ENCODE results near the gene HNRNPU.

HNRNPU gene

DNA sequence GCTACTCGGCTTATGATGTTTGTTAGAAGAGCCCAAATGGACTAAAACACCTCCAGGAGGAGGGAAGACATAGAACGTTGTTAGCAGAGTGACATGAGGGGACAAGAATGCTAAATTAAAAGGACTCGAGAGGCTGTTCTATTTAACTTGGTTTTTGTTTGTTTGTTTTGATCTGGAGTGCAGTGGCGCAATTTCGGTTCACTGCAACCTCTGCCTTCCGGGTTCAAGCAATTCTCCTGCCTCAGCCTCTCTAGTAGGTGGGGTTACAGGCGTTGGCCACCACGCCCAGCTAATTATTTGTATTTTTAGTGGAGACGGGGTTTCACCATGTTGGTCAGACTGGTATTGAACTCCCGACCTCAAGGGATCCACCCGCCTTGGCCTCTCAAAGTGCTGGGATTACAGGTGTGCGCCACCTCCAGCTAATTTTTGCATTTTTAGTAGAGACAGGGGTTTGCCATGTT lies 5.1 kb upstream of the HNRNPU start:
- Mint-ChIP-seq H3K9me3 (no peaks in the 10 kb centered on the region), H3K4me3 (no peak overlapping the region), H3K27me3 (ENCODE audit: low read depth) (no peaks in the 10 kb centered on the region), H3K27ac (no peak overlapping the region), H3K36me3 (ENCODE audit: low read depth) (no peaks in the 10 kb centered on the region), H3K4me1 (ENCODE audit: low read depth) (peaks cover 17% of the 10 kb centered on the region)
- no peak for DNase-seq (ENCODE audit: low spot score)

DNA sequence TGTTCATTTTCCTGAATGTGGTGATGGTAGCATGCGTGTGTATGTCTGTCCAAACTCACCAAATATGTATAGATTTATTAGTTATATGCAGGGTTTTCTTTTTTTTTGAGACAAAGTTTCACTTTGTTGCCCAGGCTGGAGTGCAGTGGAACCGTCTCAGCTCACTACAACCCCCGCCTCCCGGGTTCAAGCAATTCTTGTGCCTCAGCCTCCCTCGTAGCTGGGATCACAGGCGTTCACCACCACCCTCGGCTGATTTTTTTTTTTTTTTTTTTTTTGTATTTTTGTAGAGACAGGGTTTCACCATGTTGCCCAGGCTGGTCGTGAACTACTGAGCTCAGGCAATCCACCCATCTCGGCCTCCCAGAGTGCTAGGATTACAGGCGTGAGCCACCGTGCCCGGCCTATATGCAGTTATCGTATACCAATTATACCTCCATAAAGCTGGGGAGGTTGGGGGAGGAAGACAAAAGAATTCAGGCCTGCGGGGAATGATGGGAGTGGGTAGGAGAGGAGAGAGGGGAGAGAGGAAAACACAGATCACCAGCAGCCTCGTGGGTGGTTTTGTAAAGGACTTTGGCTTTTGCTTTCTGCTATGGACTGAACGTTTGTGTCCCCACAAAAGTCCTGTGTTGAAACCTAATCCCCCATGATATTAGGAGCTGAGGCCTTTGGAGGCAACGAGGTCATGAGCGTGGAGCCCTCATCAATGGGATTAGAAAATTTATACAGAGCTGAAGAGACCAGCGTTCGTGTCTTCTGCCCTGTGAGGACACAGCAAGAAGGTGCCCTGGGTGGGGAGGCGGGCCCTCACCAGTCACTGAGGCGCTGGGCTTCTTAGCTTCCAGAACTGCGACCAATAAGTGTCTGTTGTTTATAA lies 4.4 kb upstream of the HNRNPU start:
- Mint-ChIP-seq H3K9me3 (no peaks in the 10 kb centered on the region), H3K4me3 (no peak overlapping the region), H3K27ac (no peak overlapping the region)

DNA sequence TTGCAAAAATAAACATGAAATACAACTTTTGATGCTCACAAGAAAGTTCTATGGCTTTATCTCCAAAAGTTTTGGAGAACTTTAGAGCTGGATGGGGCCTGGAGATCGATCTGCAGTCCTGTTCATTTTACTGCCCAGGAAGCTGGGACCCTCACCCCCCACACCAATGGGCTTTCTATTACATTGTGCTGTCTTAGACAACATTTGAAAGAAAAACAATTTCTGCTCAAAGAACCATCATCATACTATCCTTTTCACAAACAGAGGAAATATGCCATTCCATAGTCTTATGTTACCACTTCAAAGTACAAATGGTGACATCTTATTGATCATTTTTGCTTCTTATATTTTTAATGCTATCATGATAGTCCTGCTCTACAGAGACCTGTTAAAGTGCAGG lies 2.0 kb upstream of the HNRNPU start:
- H3K9me3 Mint-ChIP-seq: no peaks in the 10 kb centered on the region
- peaks cover 18% of the 10 kb centered on the region for H3K36me3 Mint-ChIP-seq (ENCODE audit: low read depth)
- H3K27me3 Mint-ChIP-seq (ENCODE audit: low read depth): no peaks in the 10 kb centered on the region
- peak overlapping the region; percentile 27 for H3K27ac Mint-ChIP-seq
- H3K4me3 Mint-ChIP-seq: no peak overlapping the region
- DNase-seq (ENCODE audit: low spot score): no peak
- H3K4me1 Mint-ChIP-seq (ENCODE audit: low read depth): peaks cover 24% of the 10 kb centered on the region

More for the DNA sequence above, 4.4 kb upstream of the HNRNPU start:
- DNase-seq (ENCODE audit: low spot score): no peak
- Mint-ChIP-seq H3K27me3 (ENCODE audit: low read depth) (no peaks in the 10 kb centered on the region), H3K36me3 (ENCODE audit: low read depth) (peaks cover 4% of the 10 kb centered on the region), H3K4me1 (ENCODE audit: low read depth) (peaks cover 17% of the 10 kb centered on the region)

DNA sequence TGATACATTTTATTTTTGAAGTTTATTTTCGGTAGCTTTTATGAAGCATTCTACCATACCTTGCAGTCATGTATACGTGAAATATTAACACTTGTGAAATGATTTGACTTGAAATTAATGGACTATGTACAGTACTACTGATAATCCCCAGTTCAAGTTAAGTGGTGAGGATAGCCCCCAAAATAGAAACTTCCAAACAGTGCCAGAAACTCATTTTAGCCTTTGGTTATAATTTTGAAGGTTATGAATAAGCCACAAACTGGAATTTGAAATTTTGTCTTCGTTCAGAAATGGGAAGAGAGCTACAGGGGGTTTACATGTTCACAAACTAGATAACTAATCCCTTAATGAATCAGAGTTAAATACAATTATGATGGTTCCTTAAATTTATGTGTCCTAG lies 1.5 kb upstream of the HNRNPU start:
- Mint-ChIP-seq H3K4me3 (peak overlapping the region; percentile 98), H3K27ac (peak overlapping the region; percentile 98), H3K9me3 (no peaks in the 10 kb centered on the region), H3K36me3 (ENCODE audit: low read depth) (peaks cover 23% of the 10 kb centered on the region), H3K27me3 (ENCODE audit: low read depth) (no peaks in the 10 kb centered on the region), H3K4me1 (ENCODE audit: low read depth) (peaks cover 29% of the 10 kb centered on the region)
- no peak for DNase-seq (ENCODE audit: low spot score)

DNA sequence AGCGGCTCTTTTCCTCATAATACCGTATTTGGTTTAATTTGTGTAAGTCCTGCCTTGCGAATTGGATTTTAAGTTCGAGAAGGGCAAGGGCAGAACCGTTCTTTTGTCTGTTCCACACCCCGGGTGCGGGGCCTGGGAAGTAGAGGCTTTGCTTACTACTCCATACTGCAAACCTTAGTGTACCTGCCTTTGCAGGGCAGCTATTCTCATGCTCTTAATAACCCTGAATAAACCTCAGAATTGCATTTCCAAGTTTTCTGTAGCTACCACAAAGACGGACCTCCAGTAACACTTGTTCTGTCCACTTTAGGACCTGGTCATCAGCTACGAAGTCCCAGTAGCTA lies 657 bp upstream of the HNRNPU start:
- no peak for DNase-seq (ENCODE audit: low spot score)
- no peaks in the 10 kb centered on the region for H3K27me3 Mint-ChIP-seq (ENCODE audit: low read depth)
- H3K4me1 Mint-ChIP-seq (ENCODE audit: low read depth): peaks cover 36% of the 10 kb centered on the region
- no peaks in the 10 kb centered on the region for H3K9me3 Mint-ChIP-seq
- peak overlapping the region; percentile 98 for H3K4me3 Mint-ChIP-seq
- peaks cover 32% of the 10 kb centered on the region for H3K36me3 Mint-ChIP-seq (ENCODE audit: low read depth)
- peak overlapping the region; percentile 98 for H3K27ac Mint-ChIP-seq

DNA sequence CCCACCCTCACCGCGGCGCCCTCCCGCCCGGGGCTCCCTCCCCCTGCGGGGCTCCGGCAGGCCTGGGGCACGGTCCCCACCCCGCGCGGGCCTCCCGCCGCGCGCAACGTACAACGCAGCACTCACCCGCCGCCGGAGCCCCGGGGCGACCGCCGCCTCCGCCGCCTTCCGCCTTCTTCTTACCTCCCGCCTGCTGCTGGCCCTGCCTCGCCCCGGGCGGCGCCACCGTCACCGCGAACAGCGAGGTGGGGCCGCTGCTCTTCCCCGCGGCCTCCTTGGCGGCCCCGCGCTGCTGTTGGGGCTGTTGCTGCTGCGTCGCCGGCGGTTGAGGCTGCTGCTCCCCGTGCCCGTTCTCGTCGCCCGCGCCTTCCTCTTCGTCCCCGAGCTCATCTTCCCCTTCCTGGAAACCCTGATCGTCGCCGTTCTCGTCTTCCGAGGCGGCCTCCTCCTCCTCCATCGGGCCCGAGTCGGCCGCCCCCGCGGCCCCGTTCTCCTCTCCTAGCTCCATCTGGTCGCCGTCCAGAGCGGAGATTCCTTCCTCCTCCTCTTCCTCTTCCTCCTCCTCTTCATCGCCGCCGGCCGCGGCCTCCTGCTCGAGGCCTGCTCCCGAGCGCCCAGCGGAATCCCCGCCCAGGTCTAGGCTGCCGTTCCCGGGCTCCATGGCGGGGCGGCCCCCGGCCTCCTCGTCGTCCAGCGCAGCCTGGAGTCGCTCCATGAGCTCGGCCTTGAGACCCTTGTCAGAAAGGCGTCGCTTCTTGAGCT lies 671 bp downstream of the HNRNPU start:
- peaks cover 43% of the 10 kb centered on the region for H3K36me3 Mint-ChIP-seq (ENCODE audit: low read depth)
- peaks cover 45% of the 10 kb centered on the region for H3K4me1 Mint-ChIP-seq (ENCODE audit: low read depth)
- DNase-seq (ENCODE audit: low spot score): no peak
- peak overlapping the region; percentile 98 for H3K27ac Mint-ChIP-seq
- peak overlapping the region; percentile 98 for H3K4me3 Mint-ChIP-seq
- H3K27me3 Mint-ChIP-seq (ENCODE audit: low read depth): no peaks in the 10 kb centered on the region
- no peaks in the 10 kb centered on the region for H3K9me3 Mint-ChIP-seq

DNA sequence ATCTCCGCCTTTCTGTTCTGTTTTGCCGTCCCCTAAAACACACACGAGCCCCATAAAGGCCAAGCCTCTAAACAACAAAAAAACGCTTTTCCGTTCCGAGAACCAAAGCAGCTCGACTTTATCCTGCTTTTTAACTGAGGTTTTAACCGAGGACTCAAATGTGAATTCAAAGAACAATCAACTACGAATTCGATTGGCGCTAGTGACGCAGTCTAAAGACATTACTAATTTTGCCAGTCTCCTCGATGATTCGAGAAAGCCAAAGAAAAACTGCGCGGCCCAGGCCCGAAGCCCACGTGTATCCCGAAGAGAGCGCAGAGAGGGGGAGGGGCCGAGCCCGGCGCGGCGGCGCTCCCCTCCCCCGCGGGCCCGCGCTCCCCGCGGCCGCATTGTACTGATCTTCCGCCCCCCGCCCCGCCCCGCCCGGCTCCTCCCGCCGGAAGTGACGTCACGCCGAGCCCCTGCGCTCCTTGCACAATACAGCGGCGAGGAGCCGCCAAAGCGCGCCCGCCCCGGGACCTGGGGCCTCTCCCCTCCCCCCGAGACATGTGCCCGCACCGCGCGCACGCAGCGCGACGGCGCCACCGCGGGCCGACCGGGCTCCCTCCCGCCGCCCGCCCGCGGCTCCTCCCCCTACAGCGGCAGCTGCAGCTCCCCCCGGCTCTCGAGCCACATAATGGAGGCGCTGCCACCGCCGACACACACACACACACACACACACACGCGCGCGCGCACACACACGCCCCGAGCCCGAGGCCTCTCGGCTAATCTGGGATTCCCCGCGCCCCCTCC lies 1.4 kb downstream of the HNRNPU start:
- peaks cover 50% of the 10 kb centered on the region for H3K36me3 Mint-ChIP-seq (ENCODE audit: low read depth)

DNA sequence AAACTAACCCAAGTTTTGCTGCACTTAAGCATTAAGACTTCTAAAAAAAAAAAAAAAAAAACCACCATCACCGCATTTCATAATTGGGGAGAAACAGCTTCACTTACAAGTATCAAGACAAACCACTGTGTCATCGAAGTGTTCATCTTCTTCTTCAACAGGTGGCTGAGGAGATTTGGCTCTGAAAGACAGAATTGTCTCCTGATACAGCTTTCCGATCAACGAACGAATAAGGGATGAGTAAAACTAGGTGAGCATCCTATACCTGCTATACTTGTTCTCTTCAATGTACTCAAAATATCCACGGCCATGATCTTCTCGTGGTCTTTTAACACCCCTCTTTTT lies 2.0 kb downstream of the HNRNPU start:
- Mint-ChIP-seq H3K27me3 (ENCODE audit: low read depth) (no peaks in the 10 kb centered on the region), H3K27ac (peak overlapping the region; percentile 91), H3K4me1 (ENCODE audit: low read depth) (peaks cover 51% of the 10 kb centered on the region), H3K9me3 (no peaks in the 10 kb centered on the region), H3K4me3 (peak overlapping the region; percentile 89), H3K36me3 (ENCODE audit: low read depth) (peaks cover 55% of the 10 kb centered on the region)
- no peak for DNase-seq (ENCODE audit: low spot score)

More for the DNA sequence above, 1.4 kb downstream of the HNRNPU start:
- H3K27me3 Mint-ChIP-seq (ENCODE audit: low read depth): no peaks in the 10 kb centered on the region
- H3K4me1 Mint-ChIP-seq (ENCODE audit: low read depth): peaks cover 50% of the 10 kb centered on the region
- H3K9me3 Mint-ChIP-seq: no peaks in the 10 kb centered on the region
- peak; percentile 93 for DNase-seq (ENCODE audit: low spot score)
- peak overlapping the region; percentile 89 for H3K4me3 Mint-ChIP-seq
- H3K27ac Mint-ChIP-seq: peak overlapping the region; percentile 91

DNA sequence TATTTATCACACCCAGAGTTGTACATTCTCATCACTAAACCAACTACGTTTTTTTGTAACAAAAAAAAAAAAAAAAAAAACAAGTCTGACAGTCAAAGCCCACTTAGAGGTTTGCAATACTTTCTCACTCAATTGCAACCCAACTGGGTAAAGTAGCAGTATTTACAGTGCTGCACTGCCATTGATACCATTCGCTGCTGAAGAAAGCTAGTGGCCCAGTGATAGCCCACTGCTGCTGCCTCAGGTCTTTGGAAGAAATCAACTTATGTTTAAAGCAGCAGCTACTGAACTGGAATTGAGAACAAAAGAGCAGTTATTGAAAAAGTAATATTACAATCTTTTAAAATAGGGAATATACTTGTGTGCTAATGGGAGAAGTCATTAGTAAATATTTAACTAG lies 2.7 kb downstream of the HNRNPU start:
- Mint-ChIP-seq H3K27me3 (ENCODE audit: low read depth) (no peaks in the 10 kb centered on the region), H3K9me3 (no peaks in the 10 kb centered on the region), H3K4me3 (peak overlapping the region; percentile 89), H3K27ac (peak overlapping the region; percentile 37), H3K36me3 (ENCODE audit: low read depth) (peaks cover 62% of the 10 kb centered on the region), H3K4me1 (ENCODE audit: low read depth) (peaks cover 53% of the 10 kb centered on the region)
- no peak for DNase-seq (ENCODE audit: low spot score)

DNA sequence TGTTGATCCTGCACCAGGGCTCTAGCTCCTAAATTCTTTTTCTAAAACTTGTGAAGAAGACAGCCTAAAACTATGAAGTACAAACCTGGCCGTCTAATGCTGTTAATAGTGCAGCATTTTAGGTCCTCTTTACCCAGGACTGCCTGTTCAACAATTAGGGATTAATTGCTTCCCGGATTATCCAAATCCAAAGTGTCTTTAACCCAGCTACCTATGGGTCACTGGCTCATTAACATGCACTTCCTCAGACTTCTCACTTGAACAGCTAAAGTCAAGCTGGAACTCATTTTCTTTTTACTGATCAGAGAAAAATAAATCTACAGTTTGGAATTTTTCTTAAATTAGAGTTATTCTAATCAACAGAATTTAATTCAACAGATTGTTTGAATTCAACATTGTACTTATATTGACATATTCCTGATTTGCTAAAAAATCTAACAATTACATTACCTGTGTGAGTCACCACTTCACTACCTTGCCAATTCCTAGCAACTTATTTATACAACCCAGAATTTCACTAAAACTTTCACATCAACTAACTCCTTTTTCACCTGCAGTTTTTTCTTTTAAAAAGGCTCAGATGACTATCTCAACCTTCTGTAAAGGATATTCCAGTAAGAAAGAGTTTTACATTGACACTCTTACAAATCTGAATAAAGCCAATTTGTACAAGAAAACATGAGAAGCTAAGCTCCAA lies 3.3 kb downstream of the HNRNPU start:
- Mint-ChIP-seq H3K27me3 (ENCODE audit: low read depth) (no peaks in the 10 kb centered on the region), H3K4me3 (peak overlapping the region; percentile 89), H3K27ac (peak overlapping the region; percentile 37), H3K9me3 (no peaks in the 10 kb centered on the region), H3K36me3 (ENCODE audit: low read depth) (peaks cover 68% of the 10 kb centered on the region), H3K4me1 (ENCODE audit: low read depth) (peaks cover 55% of the 10 kb centered on the region)
- no peak for DNase-seq (ENCODE audit: low spot score)

DNA sequence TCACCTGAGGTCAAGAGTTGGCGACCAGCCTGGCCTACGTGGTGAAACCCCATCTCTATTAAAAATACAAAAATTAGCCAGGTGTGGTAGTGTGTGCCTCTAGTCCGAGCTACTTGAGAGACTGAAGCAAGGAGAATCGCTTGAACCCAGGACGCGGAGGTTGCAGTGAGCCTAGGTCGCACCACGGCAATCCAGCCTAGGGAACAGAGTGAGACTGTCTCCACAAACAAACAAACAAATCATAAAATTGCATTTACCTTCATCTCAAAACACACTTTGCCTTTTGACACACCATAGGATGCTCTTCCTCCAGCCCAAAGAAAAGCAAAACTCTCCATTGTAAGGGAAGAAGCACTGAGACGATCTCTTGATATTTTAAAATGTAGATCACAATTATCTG lies 4.3 kb downstream of the HNRNPU start:
- DNase-seq (ENCODE audit: low spot score): no peak
- peak overlapping the region; percentile 89 for H3K4me3 Mint-ChIP-seq
- H3K27ac Mint-ChIP-seq: peak overlapping the region; percentile 49
- no peaks in the 10 kb centered on the region for H3K9me3 Mint-ChIP-seq
- peaks cover 57% of the 10 kb centered on the region for H3K4me1 Mint-ChIP-seq (ENCODE audit: low read depth)
- no peaks in the 10 kb centered on the region for H3K27me3 Mint-ChIP-seq (ENCODE audit: low read depth)
- peaks cover 78% of the 10 kb centered on the region for H3K36me3 Mint-ChIP-seq (ENCODE audit: low read depth)

DNA sequence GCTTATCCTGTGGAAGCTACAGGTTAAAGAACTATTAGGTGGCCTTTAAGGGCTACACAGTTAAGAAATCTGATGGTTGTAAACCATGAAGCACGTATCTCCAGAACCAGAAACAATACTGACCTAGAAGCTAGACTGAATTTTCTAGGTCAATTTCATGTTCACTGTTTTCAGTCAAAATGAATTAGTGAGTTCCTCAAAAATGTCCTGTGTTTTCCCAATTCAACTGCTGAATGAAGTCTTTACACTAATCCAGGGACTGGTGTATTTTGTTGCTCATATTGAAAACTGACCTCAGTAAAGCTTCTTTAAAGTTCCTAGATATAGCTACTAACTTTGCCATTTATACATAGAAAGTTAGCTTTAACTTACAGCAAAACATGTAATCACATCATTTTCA lies 6.0 kb downstream of the HNRNPU start:
- Mint-ChIP-seq H3K36me3 (ENCODE audit: low read depth) (peaks cover 88% of the 10 kb centered on the region), H3K9me3 (no peaks in the 10 kb centered on the region), H3K27me3 (ENCODE audit: low read depth) (no peaks in the 10 kb centered on the region), H3K4me3 (peak overlapping the region; percentile 18), H3K4me1 (ENCODE audit: low read depth) (peaks cover 66% of the 10 kb centered on the region), H3K27ac (no peak overlapping the region)
- no peak for DNase-seq (ENCODE audit: low spot score)

DNA sequence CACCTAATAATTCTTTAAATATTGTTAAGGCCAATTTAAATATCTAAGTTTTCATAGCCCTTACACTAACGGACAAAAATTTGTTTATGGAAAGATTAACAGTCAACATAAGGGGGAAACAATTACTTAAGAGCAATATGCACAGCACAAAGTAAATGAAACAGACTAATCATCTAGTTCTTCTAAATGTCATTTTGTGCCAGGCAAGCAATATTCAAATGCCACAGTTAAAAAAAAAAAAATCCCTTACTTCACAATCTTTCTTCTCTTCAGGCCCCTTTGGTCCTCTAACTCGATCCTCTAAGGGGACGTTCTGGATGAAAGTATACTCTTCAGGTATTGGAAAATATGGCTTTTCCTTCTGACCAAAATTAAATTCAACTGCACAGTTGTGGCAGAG lies 6.6 kb downstream of the HNRNPU start:
- Mint-ChIP-seq H3K9me3 (no peaks in the 10 kb centered on the region), H3K36me3 (ENCODE audit: low read depth) (peaks cover 88% of the 10 kb centered on the region), H3K4me1 (ENCODE audit: low read depth) (peaks cover 66% of the 10 kb centered on the region), H3K4me3 (peak overlapping the region; percentile 7), H3K27ac (no peak overlapping the region), H3K27me3 (ENCODE audit: low read depth) (no peaks in the 10 kb centered on the region)
- no peak for DNase-seq (ENCODE audit: low spot score)

Measured in T-helper 2 cell treated with Interferon-gamma antibody and Interleukin-4, amounts not matched to agents 5 μg/mL and 100 μg/mL, for 36 hours (primary cell).